ENCODE results near the gene STAB1. TPM values are rescaled to one million over a fixed set of nuclear protein-coding genes. Genes with fewer than 3 reads are reported as not detected.

STAB1 gene
- polyA plus RNA-seq, 3 donors from 2014 or later, result 0.10 TPM; not detected in 2

DNA sequence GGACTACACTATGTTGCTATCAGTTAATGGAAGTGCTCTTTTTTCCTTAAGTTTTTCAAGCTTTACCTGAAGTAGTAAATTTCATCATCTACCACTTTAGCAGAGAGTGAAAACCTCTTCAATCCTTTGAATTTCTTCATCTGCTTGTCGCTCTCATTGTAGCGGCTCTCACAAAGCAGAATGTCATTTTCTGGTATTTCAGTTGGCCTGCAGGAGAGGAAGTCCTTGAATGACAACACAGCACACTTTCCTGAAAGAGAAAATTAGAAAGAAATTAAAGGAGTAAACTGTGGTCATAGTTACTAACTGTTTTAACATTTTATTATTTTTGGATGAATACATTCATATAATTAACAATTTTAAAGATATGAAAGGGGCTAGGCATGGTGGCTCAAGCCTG, 68.8 kb downstream of the STAB1 start:
- no peak overlapping the region for H3K4me3 Mint-ChIP-seq
- peaks cover 20 to 42% (median 24%) of the 10 kb centered on the region in 3 donors for H3K36me3 Mint-ChIP-seq
- no peaks in the 10 kb centered on the region for H3K4me1 Mint-ChIP-seq
- no peaks in the 10 kb centered on the region for H3K9me3 Mint-ChIP-seq
- H3K27ac Mint-ChIP-seq, result no peak overlapping the region
- H3K27me3 Mint-ChIP-seq (ENCODE audit: low read depth in 3 of 3), result no peaks in the 10 kb centered on the region
- DNase-seq, result no peak

DNA sequence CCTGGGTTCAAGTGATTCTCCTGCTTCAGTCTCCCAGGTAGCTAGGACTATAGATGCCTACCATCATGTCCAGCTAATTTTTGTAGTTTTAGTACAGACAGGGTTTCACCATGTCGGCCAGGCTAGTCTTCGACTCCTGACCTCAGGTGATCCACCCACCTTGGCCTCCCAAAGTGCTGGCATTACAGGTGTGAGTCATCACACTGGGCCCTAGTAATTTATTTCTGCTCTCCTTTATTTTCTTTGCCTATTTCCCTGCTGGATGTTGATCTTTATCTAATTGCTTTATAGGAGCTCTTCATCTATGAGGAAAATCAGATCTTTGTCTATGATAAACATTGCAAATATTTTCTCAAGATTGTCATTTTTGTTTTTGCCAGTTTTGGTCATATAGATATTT, 72.9 kb downstream of the STAB1 start:
- Mint-ChIP-seq H3K27me3 (ENCODE audit: low read depth in 3 of 3) (no peaks in the 10 kb centered on the region), H3K27ac (peak overlapping the region in 2 of 6 donors; percentile 13 to 57)

DNA sequence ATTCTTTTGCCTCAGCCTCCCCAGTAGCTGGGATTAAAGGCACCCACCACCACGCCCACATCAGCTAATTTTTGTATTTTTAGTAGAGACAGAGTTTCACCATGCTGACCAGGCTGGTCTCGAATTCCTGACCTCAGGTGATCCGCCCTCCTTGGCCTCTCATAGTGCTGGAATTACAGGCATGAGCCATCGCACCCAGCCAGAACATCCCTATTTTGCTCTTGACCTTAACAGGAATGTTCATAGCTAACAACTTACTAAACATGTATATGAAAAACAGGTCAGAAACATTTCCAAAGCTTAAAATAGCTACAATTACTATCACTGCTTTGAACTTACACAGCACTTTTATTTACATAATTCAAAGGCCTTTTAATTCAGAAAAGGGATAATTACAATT, 74.9 kb downstream of the STAB1 start:
- Mint-ChIP-seq H3K36me3 (peaks cover 7 to 28% (median 8%) of the 10 kb centered on the region in 3 donors), H3K9me3 (no peaks in the 10 kb centered on the region), H3K4me1 (no peaks in the 10 kb centered on the region), H3K4me3 (no peak overlapping the region), H3K27ac (peak overlapping the region in 1 of 6 donors; percentile 14), H3K27me3 (ENCODE audit: low read depth in 3 of 3) (no peaks in the 10 kb centered on the region)
- no peak for DNase-seq

More for the DNA sequence above, 72.9 kb downstream of the STAB1 start:
- no peaks in the 10 kb centered on the region for H3K9me3 Mint-ChIP-seq
- no peaks in the 10 kb centered on the region for H3K4me1 Mint-ChIP-seq
- no peak for DNase-seq
- no peak overlapping the region for H3K4me3 Mint-ChIP-seq
- H3K36me3 Mint-ChIP-seq, result peaks cover 5 to 22% (median 6%) of the 10 kb centered on the region in 3 donors

- no peak for DNase-seq
- peaks cover 9 to 38% (median 16%) of the 10 kb centered on the region in 3 donors for H3K36me3 Mint-ChIP-seq
- no peak overlapping the region for H3K4me3 Mint-ChIP-seq
- H3K27ac Mint-ChIP-seq, result peak overlapping the region in 1 of 6 donors; percentile 17
- H3K27me3 Mint-ChIP-seq (ENCODE audit: low read depth in 3 of 3), result no peaks in the 10 kb centered on the region
- no peaks in the 10 kb centered on the region for H3K4me1 Mint-ChIP-seq
- no peaks in the 10 kb centered on the region for H3K9me3 Mint-ChIP-seq
Measured at GRCh38 chr3:52572221-52572620, 77.1 kb downstream of the STAB1 start.

Other genes with a start within 250 kb of the STAB1 start
- gene PPM1M, start 249.6 kb upstream of the STAB1 start, polyA plus RNA-seq, result 10 to 100 TPM; 57.1 to 83.6 (median 66.8) TPM
- gene WDR82, start 216.7 kb upstream of the STAB1 start, polyA plus RNA-seq, result 10 to 100 TPM; 76.9 to 99.5 (median 81.5) TPM
- gene GLYCTK, start 207.5 kb upstream of the STAB1 start, polyA plus RNA-seq, result 10 to 100 TPM in 2 of 3 donors, 1 to 10 TPM in 1; 8.2 to 14.5 (median 12.1) TPM
- gene DNAH1, start 179.0 kb upstream of the STAB1 start, polyA plus RNA-seq, result 1 to 10 TPM in 1 of 3 donors, under 1 TPM in 2; 0.31 to 1.8 (median 0.73) TPM
- gene BAP1, start 85.3 kb upstream of the STAB1 start, polyA plus RNA-seq, result 10 to 100 TPM in 2 of 3 donors, 1 to 10 TPM in 1; 6.4 to 30.9 (median 13.4) TPM
- 1 to 10 TPM; 4.2 to 9.4 (median 6.8) TPM for gene PHF7, start 84.7 kb upstream of the STAB1 start, polyA plus RNA-seq
- not detected for gene SEMA3G, start 50.2 kb upstream of the STAB1 start, polyA plus RNA-seq
- gene TNNC1, start 41.3 kb upstream of the STAB1 start, polyA plus RNA-seq, result not detected
- 10 to 100 TPM; 11.3 to 25.9 (median 12.3) TPM for gene NISCH, start 39.7 kb upstream of the STAB1 start, polyA plus RNA-seq
- under 1 TPM in 2 of 3 donors, not detected in 1; 0.26 to 0.53 TPM for gene NT5DC2, start 38.5 kb downstream of the STAB1 start, polyA plus RNA-seq
- 10 to 100 TPM; 11.7 to 27.2 (median 13.9) TPM for gene UQCC5, start 41.3 kb downstream of the STAB1 start, polyA plus RNA-seq
- 100 to 1,000 TPM in 1 of 3 donors, 10 to 100 TPM in 2; 52.4 to 116 (median 66.4) TPM for gene PBRM1, start 190.6 kb downstream of the STAB1 start, polyA plus RNA-seq
- 10 to 100 TPM; 27.4 to 43.3 (median 28.0) TPM for gene GNL3, start 190.7 kb downstream of the STAB1 start, polyA plus RNA-seq
- 10 to 100 TPM; 72.7 to 81.9 (median 73.5) TPM for gene GLT8D1, start 210.5 kb downstream of the STAB1 start, polyA plus RNA-seq
- gene SPCS1, start 210.8 kb downstream of the STAB1 start, polyA plus RNA-seq, result 100 to 1,000 TPM; 261 to 411 (median 304) TPM

Measured in immature natural killer cell (primary cell).